Measurements from ENCODE around the gene SH3BP5. TPM values are rescaled to one million over a fixed set of nuclear protein-coding genes. Genes with fewer than 3 reads are reported as not detected.

The SH3BP5 gene
- total and polyA plus RNA-seq, 2 donors (not counting 1 experiment from before 2014, with no cell fraction given): 76.6 to 92.3 TPM

GRCh38 chr3:15221574-15222217 is 110.7 kb downstream of the SH3BP5 start:
- DNase-seq (no peak), ATAC-seq (ENCODE audit: low read depth) (no peak)
- Histone ChIP-seq H3K9ac (ENCODE audit: low read length) (no peak overlapping the region), H3K27ac (ENCODE audit: low read length in 2 of 2) (no peak overlapping the region), H4K20me1 (ENCODE audit: control insufficient read depth, insufficient read depth, low read length, poor library complexity, severe bottlenecking) (no peaks in the 10 kb centered on the region), H3K79me2 (ENCODE audit: control insufficient read depth, insufficient read depth, low read length) (peaks cover 17% of the 10 kb centered on the region), H3K4me1 (ENCODE audit: control insufficient read depth in 2 of 2, insufficient read depth in 2 of 2, low read length in 2 of 2) (peaks cover 7 to 9% of the 10 kb centered on the region in 2 donors), H3K27me3 (replicated peaks in 1 of 4; ENCODE audit: control extremely low read depth in 1 of 4, control insufficient read depth in 3 of 4, insufficient read depth in 4 of 4, low read length in 3 of 4) (no peaks in the 10 kb centered on the region), H3K36me3 (replicated peaks in 1 of 2; ENCODE audit: control extremely low read depth in 1 of 2, control insufficient read depth in 1 of 2, extremely low read depth in 1 of 2, insufficient read depth in 2 of 2, low read length in 1 of 2) (peaks cover 5 to 50% of the 10 kb centered on the region in 2 experiments), H3K4me2 (replicated peaks; ENCODE audit: low read depth, low read length, poor library complexity, severe bottlenecking) (no peak overlapping the region), H3K9me3 (ENCODE audit: control extremely low read depth in 1 of 3, control insufficient read depth in 2 of 3, insufficient read depth in 1 of 3, low read length in 2 of 3) (no peaks in the 10 kb centered on the region), H2AFZ (ENCODE audit: insufficient read depth, low read depth, low read length, poor library complexity, severe bottlenecking) (no peak overlapping the region), H3K4me3 (ENCODE audit: control extremely low read depth in 1 of 5, extremely low read depth in 1 of 5, insufficient read depth in 1 of 5, low read depth in 2 of 5, low read length in 4 of 5) (no peak overlapping the region)
- CTCF ChIA-PET: interaction anchor here (0.6 to 2.6 kb wide), 9 partner anchors 17 to 184 kb away, joined by 3 to 15 read pairs (median 3); no protein-coding TSS in a partner anchor
- TF ChIP-seq EZH2 (IDR thresholded peaks at IDR 0.05; ENCODE audit: borderline replicate concordance, insufficient read depth, low read depth, low read length, poor library complexity, severe bottlenecking) (no peak), CTCF (IDR thresholded peaks at IDR 0.05) (no peak)
- 100% methylated on average over 2 of the region's 11 CpGs for WGBS (ENCODE audit: insufficient coverage)
- H3K27me3 Mint-ChIP-seq: no peaks in the 10 kb centered on the region
- POLR2A ChIA-PET: no interaction called here
- H3K4me1 Mint-ChIP-seq: peaks cover 17% of the 10 kb centered on the region
- intact Hi-C loops (cut with micrococcal nuclease): no loop called here
- H3K4me3 Mint-ChIP-seq: no peak overlapping the region
- no peak overlapping the region for H3K27ac Mint-ChIP-seq
- H3K9me3 Mint-ChIP-seq (ENCODE audit: insufficient read depth): no peaks in the 10 kb centered on the region

GRCh38 chr3:15220661-15221060 is 111.7 kb downstream of the SH3BP5 start:
- H3K4me3 ChIP-seq (ENCODE audit: control extremely low read depth in 1 of 5, extremely low read depth in 1 of 5, insufficient read depth in 1 of 5, low read depth in 2 of 5, low read length in 4 of 5): no peak overlapping the region
- H3K9me3 ChIP-seq (ENCODE audit: control extremely low read depth in 1 of 3, control insufficient read depth in 2 of 3, insufficient read depth in 1 of 3, low read length in 2 of 3): no peaks in the 10 kb centered on the region
- no peaks in the 10 kb centered on the region for H4K20me1 ChIP-seq (ENCODE audit: control insufficient read depth, insufficient read depth, low read length, poor library complexity, severe bottlenecking)
- Mint-ChIP-seq H3K4me1 (peaks cover 21% of the 10 kb centered on the region), H3K27me3 (no peaks in the 10 kb centered on the region), H3K4me3 (no peak overlapping the region), H3K9me3 (ENCODE audit: insufficient read depth) (no peaks in the 10 kb centered on the region), H3K27ac (no peak overlapping the region)
- H3K36me3 ChIP-seq (replicated peaks in 1 of 2; ENCODE audit: control extremely low read depth in 1 of 2, control insufficient read depth in 1 of 2, extremely low read depth in 1 of 2, insufficient read depth in 2 of 2, low read length in 1 of 2): peaks cover 5 to 49% of the 10 kb centered on the region in 2 experiments
- 91% methylated on average over 1 of the region's 2 CpGs for WGBS (ENCODE audit: insufficient coverage)
- H3K27ac ChIP-seq (ENCODE audit: low read length in 2 of 2): no peak overlapping the region
- no peaks in the 10 kb centered on the region for H3K27me3 ChIP-seq (replicated peaks in 1 of 4; ENCODE audit: control extremely low read depth in 1 of 4, control insufficient read depth in 3 of 4, insufficient read depth in 4 of 4, low read length in 3 of 4)
- ChIA-PET POLR2A (no interaction called here), CTCF (interaction anchor here (0.5 to 2.6 kb wide), 4 partner anchors 18 to 178 kb away, joined by 3 to 15 read pairs (median 4); no protein-coding TSS in a partner anchor)
- peaks cover 7 to 9% of the 10 kb centered on the region in 2 donors for H3K4me1 ChIP-seq (ENCODE audit: control insufficient read depth in 2 of 2, insufficient read depth in 2 of 2, low read length in 2 of 2)
- TF ChIP-seq EZH2 (IDR thresholded peaks at IDR 0.05; ENCODE audit: borderline replicate concordance, insufficient read depth, low read depth, low read length, poor library complexity, severe bottlenecking): no peak
- TF ChIP-seq CTCF (IDR thresholded peaks at IDR 0.05): no peak
- ATAC-seq (ENCODE audit: low read depth) (no peak), DNase-seq (no peak)
- H3K4me2 ChIP-seq (replicated peaks; ENCODE audit: low read depth, low read length, poor library complexity, severe bottlenecking): no peak overlapping the region
- no peak overlapping the region for H3K9ac ChIP-seq (ENCODE audit: low read length)
- H2AFZ ChIP-seq (ENCODE audit: insufficient read depth, low read depth, low read length, poor library complexity, severe bottlenecking): no peak overlapping the region
- H3K79me2 ChIP-seq (ENCODE audit: control insufficient read depth, insufficient read depth, low read length): peaks cover 19% of the 10 kb centered on the region
- intact Hi-C loops (cut with micrococcal nuclease): no loop called here

Data from B cell (primary cell).